K562 (cell line): ENCODE data around the gene FGD6. TPM values are rescaled to one million over a fixed set of nuclear protein-coding genes. Genes with fewer than 3 reads are reported as not detected.

Experiments used
- ATAC-seq: fragments of 200-7000 bp; cut with Tn5 transposase; 3 replicates; pipeline ENCODE4 v1.9.1; 2020; ENCODE audit warnings: moderate library complexity
- BruUV-seq: library from RNA; stranded (reverse); fragments of 400-500 nt; replicated peaks from 2 replicates; lab custom pipeline; 2021; lab: Mats Ljungman, UMichigan
- CTCF ChIA-PET: fragments of 300-600 bp; formaldehyde crosslinking; extraction: SDS; loops from one replicate; lab custom pipeline; 2021; ENCODE audit warnings: low intra/inter-chr PET ratio; lab: Yijun Ruan, JAX
- POLR2A ChIA-PET: fragments of 300-600, 350-650 bp; sonication (Branson Sonifier 250); formaldehyde crosslinking; extraction: SDS; loops from one replicate; lab custom pipeline; 2021; ENCODE audit warnings: antibody characterized with exemption, inconsistent platforms; lab: Yijun Ruan, JAX
- DNase-seq, 4 experiments: peaks; one replicate each; pipeline versions ENCODE4 v3.0.0 to v3.0.0-alpha.2; 2011 to 2018; ENCODE audit warnings: low spot score in 3 of 4, mixed read lengths in 3 of 4; ENCODE audit errors: extremely low read depth in 1 of 4
- FAIRE-seq: peaks from 2 replicates; lab custom pipeline; 2011; peaks lifted over from hg19 to GRCh38; lab: Jason Lieb, UNC
- H2AFZ ChIP-seq: 2 replicates; pipeline ENCODE4 v1.6.0; 2011; ENCODE audit warnings: low read depth, low read length, control low read depth, inconsistent platforms
- H3K27ac ChIP-seq: fragments of 200-600 bp; 3 replicates; pipeline ENCODE4 v1.8.0; 2011; ENCODE audit warnings: low read depth, mild to moderate bottlenecking, control low read depth, inconsistent platforms, low read length, moderate library complexity, mixed read lengths; ENCODE audit errors: extremely low read depth
- H3K27me3 ChIP-seq, 2 experiments: fragments of 300-600 bp in 1 of 2; 2 replicates in 1 of 2; 3 replicates in 1 of 2; pipeline versions ENCODE4 v1.6.0 to v1.8.0; 2011; ENCODE audit warnings: inconsistent platforms in 2 of 2, low read length in 2 of 2, mild to moderate bottlenecking in 1 of 2, mixed read lengths in 1 of 2, moderate library complexity in 1 of 2; ENCODE audit not compliant: control insufficient read depth in 2 of 2, insufficient read depth in 2 of 2
- H3K36me3 ChIP-seq: fragments of 300-600 bp; 3 replicates; pipeline ENCODE4 v1.8.0; 2011; ENCODE audit warnings: mild to moderate bottlenecking, low read length, inconsistent platforms; ENCODE audit not compliant: control insufficient read depth, insufficient read depth
- H3K4me1 ChIP-seq, 2 experiments: fragments of 200-600 bp in 1 of 2; replicated peaks in 1 of 2; 2 replicates in 1 of 2; 3 replicates in 1 of 2; pipeline versions ENCODE4 v1.5.1 to v1.8.0; 2011; ENCODE audit warnings: inconsistent platforms in 2 of 2, low read length in 2 of 2, mild to moderate bottlenecking in 1 of 2, mixed read lengths in 1 of 2, moderate library complexity in 1 of 2; ENCODE audit not compliant: control insufficient read depth in 2 of 2, insufficient read depth in 2 of 2
- H3K4me2 ChIP-seq: 2 replicates; pipeline ENCODE4 v1.6.1; 2011; ENCODE audit warnings: low read length, control low read depth, inconsistent platforms, mixed read lengths; ENCODE audit not compliant: insufficient read depth
- H3K4me3 ChIP-seq: fragments of 200-600 bp; sonication (generic), shearing (Covaris generic); 2 replicates; pipeline ENCODE4 v1.5.1; 2016; ENCODE audit warnings: control low read depth, inconsistent platforms
- H3K79me2 ChIP-seq: fragments of 200-600 bp; 3 replicates; pipeline ENCODE4 v1.8.0; 2011; ENCODE audit warnings: low read length, inconsistent platforms; ENCODE audit not compliant: control insufficient read depth, insufficient read depth
- H3K9ac ChIP-seq, 2 experiments: 2 replicates each; pipeline versions ENCODE4 v1.6.0 to v1.6.1; 2011; ENCODE audit warnings: low read depth in 2 of 2, low read length in 2 of 2, control low read depth in 1 of 2, inconsistent platforms in 1 of 2, mild to moderate bottlenecking in 1 of 2, mixed read lengths in 1 of 2; ENCODE audit not compliant: insufficient read depth in 1 of 2
- H3K9me1 ChIP-seq: one replicate; pipeline ENCODE4 v1.6.0; 2011; ENCODE audit warnings: inconsistent platforms, mild to moderate bottlenecking, low read length, moderate library complexity; ENCODE audit not compliant: control insufficient read depth, insufficient read depth
- H3K9me3 ChIP-seq: replicated peaks from 2 replicates; pipeline ENCODE4 v1.5.1; 2011; ENCODE audit warnings: low read depth, low read length, inconsistent platforms; ENCODE audit not compliant: control insufficient read depth, insufficient read depth
- H4K20me1 ChIP-seq: replicated peaks from 2 replicates; pipeline ENCODE4 v1.6.1; 2011; ENCODE audit warnings: low read length, inconsistent platforms, mixed read lengths; ENCODE audit not compliant: control insufficient read depth, insufficient read depth
- CBX8 ChIP-seq: fragments of 200-600 bp; sonication (generic); IDR thresholded peaks from 2 replicates; pipeline ENCODE4 v1.6.1; 2012; ENCODE audit warnings: borderline replicate concordance, mixed run types, low read depth, mild to moderate bottlenecking, moderate library complexity, mixed read lengths, low read length, control low read depth, inconsistent platforms; ENCODE audit not compliant: poor library complexity, severe bottlenecking; ENCODE audit errors: extremely low read depth
- DNMT1 ChIP-seq: fragments of 450-650 bp; IDR thresholded peaks from 2 replicates; pipeline ENCODE4 v1.6.1; 2016; ENCODE audit warnings: antibody characterized with exemption, mild to moderate bottlenecking
- HDAC1 ChIP-seq, 2 experiments: fragments of 450-650 bp; IDR thresholded peaks; 2 replicates each; pipeline ENCODE4 v1.6.1; 2016 to 2017; ENCODE audit warnings: inconsistent platforms in 1 of 2, mild to moderate bottlenecking in 1 of 2, moderate library complexity in 1 of 2
- MEIS2 ChIP-seq: fragments of 450-650 bp; IDR thresholded peaks from 2 replicates; pipeline ENCODE4 v1.6.1; 2014; ENCODE audit warnings: mild to moderate bottlenecking; ENCODE audit not compliant: partially characterized antibody
- MTA1 ChIP-seq: fragments of 450-650 bp; IDR thresholded peaks from 2 replicates; pipeline ENCODE4 v1.6.1; 2017; ENCODE audit warnings: borderline replicate concordance
- NR1H2 ChIP-seq: sonication (generic); formaldehyde crosslinking; IDR thresholded peaks from 2 replicates; pipeline ENCODE4 v1.4.0; 2020; ENCODE audit warnings: mild to moderate bottlenecking, missing genetic modification reagents
- RBBP5 ChIP-seq: fragments of 200-600 bp; sonication (generic); IDR thresholded peaks from 2 replicates; pipeline ENCODE4 v1.6.1; 2012; ENCODE audit warnings: borderline replicate concordance, mild to moderate bottlenecking, low read length, control low read depth, inconsistent platforms; ENCODE audit not compliant: insufficient read depth, poor library complexity, severe bottlenecking
- RBFOX2 ChIP-seq: fragments of 200-400 bp; formaldehyde crosslinking; IDR thresholded peaks from 2 replicates; pipeline ENCODE4 v1.6.1; 2017; ENCODE audit warnings: low read depth, mild to moderate bottlenecking, low read length, moderate library complexity
- SMAD3 ChIP-seq: fragments of 450-650 bp; formaldehyde crosslinking; conservative IDR thresholded peaks from 2 replicates; pipeline ENCODE4 v1.4.0; 2020; ENCODE audit warnings: mild to moderate bottlenecking
- TAF1 ChIP-seq: IDR thresholded peaks from 2 replicates; pipeline ENCODE4 v1.6.1; 2011; ENCODE audit warnings: mild to moderate bottlenecking, low read length, moderate library complexity; ENCODE audit not compliant: insufficient read depth, control insufficient read depth, severe bottlenecking; ENCODE audit errors: extremely low read depth
- TARDBP ChIP-seq: fragments of 450-650 bp; IDR thresholded peaks from 2 replicates; pipeline ENCODE4 v1.6.1; 2016
- ZBTB40 ChIP-seq, 2 experiments: fragments of 450-650 bp in 1 of 2; sonication (generic) in 1 of 2; formaldehyde crosslinking in 1 of 2; IDR thresholded peaks; 2 replicates each; pipeline versions ENCODE4 v1.7.1 to v1.9.0; 2016 to 2022; ENCODE audit warnings: inconsistent platforms in 1 of 2, mild to moderate bottlenecking in 1 of 2, missing genetic modification reagents in 1 of 2
- ZNF12 ChIP-seq: sonication (generic); formaldehyde crosslinking; IDR thresholded peaks from 2 replicates; pipeline ENCODE4 v1.4.0; 2020; ENCODE audit warnings: mild to moderate bottlenecking, missing genetic modification reagents
- ZNF143 ChIP-seq: sonication (generic); formaldehyde crosslinking; IDR thresholded peaks from 2 replicates; pipeline ENCODE4 v1.9.0; 2022; ENCODE audit warnings: mild to moderate bottlenecking, missing genetic modification reagents
- ZNF165 ChIP-seq: fragments of 250-450 bp; sonication (Bioruptor Pico); IDR thresholded peaks from 2 replicates; pipeline ENCODE4 v1.4.0; 2020; ENCODE audit warnings: borderline replicate concordance
- WGBS: fragments of 100-300 bp; shearing (Covaris generic); methylation state at CpG from one replicate; pipeline ENCODE4 v1.1.6; 2016; ENCODE audit warnings: low coverage, mixed read lengths; ENCODE audit not compliant: insufficient coverage; ENCODE audit errors: missing lambda C conversion rate; 5-methylcytosine and 5-hydroxymethylcytosine counted together
- in situ Hi-C: fragments of 300-500 bp; cut with MboI; formaldehyde crosslinking; loops from 4 replicates; pipeline ENCODE4 v1.15.0; 2018; ENCODE audit warnings: inconsistent platforms, mixed read lengths
- intact Hi-C: fragments of 100-400 bp; cut with micrococcal nuclease; formaldehyde crosslinking; loops from 2 replicates; pipeline ENCODE4 v1.14.2; 2022
- polyA plus RNA-seq, 8 experiments: library from polyadenylated mRNA; depleted of rRNA in 4 of 8; stranded (reverse) in 5 of 8; unstranded in 3 of 8; fragments of >200 nt; fragmentation: Nextera tagmentation in 2 of 8; fragmentation: Illumina TruSeq in 1 of 8; extraction: Ambion mirVana in 2 of 8; extraction: Trizol in 1 of 8; gene quantifications; 2 replicates each; pipeline versions ENCODE4 v1.2.1 to v1.2.3, GENCODE V29; 2011 to 2014; ENCODE audit warnings: inconsistent platforms in 1 of 8, missing spikeins in 1 of 8
- total RNA-seq, 7 experiments: library from RNA; depleted of rRNA in 6 of 7; stranded (reverse); fragments of >200 nt in 6 of 7; fragmentation: Illumina TruSeq in 2 of 7; extraction: Trizol in 2 of 7; gene quantifications; 2 replicates each; pipeline versions ENCODE4 v1.2.1 to v1.2.3, GENCODE V29; 2011 to 2021; ENCODE audit warnings: low replicate concordance in 1 of 7

The FGD6 gene
- total and polyA plus RNA-seq, 9 of the 15 experiments (the other 6 are each of a cell fraction or from before 2014, with no cell fraction given), result 1.5 to 11.1 (median 5.8) TPM

DNA sequence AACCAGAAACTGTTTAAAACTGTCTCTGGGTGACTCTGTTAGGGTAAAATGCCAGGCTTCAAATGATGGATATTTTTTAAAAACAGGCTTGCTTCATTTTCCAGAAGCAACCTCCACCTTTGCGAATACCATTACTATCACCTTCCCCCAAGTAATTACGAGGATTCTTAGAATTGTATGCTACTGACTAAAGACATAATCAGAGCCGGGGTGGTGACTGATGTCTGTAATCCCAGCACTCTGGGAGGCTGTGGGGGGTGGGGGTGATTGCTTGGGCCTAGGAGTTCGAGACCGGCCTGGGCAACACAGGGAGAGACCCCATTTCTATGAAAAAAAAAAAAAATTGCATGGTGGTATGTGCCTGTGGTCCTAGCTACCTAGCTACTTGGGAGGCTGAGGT, 38.3 kb downstream of the FGD6 start:
- 29% methylated on average over 5 of the region's 5 CpGs for WGBS
- no peaks in the 10 kb centered on the region for H3K27me3 ChIP-seq
- ChIA-PET CTCF (no interaction called here), POLR2A (no interaction called here)
- no peaks in the 10 kb centered on the region for H3K9me1 ChIP-seq
- no peak for ATAC-seq
- no peak overlapping the region for H3K9ac ChIP-seq
- DNase-seq, result peak in 1 of 4 experiments; percentile 24
- BruUV-seq, result no TSS peak
- no peaks in the 10 kb centered on the region for H4K20me1 ChIP-seq
- peaks cover 4% of the 10 kb centered on the region; the same call in 1 of the 3 replicates for H3K79me2 ChIP-seq
- H3K4me1 ChIP-seq, result peaks cover 25 to 47% of the 10 kb centered on the region in 2 experiments
- H3K4me3 ChIP-seq, result no peak overlapping the region
- H3K36me3 ChIP-seq, result no peaks in the 10 kb centered on the region
- no peak overlapping the region; the same call in 1 of the 2 replicates for H3K4me2 ChIP-seq
- no peak overlapping the region for H3K27ac ChIP-seq
- peak; percentile 19 for FAIRE-seq
- no peaks in the 10 kb centered on the region for H3K9me3 ChIP-seq
- H2AFZ ChIP-seq, result no peak overlapping the region
- in situ Hi-C loops, result no loop called here
- intact Hi-C loops, result no loop called here
- TF ChIP-seq TAF1, result no peak
- TF ChIP-seq TARDBP, result no peak
- TF ChIP-seq ZNF165 (CRISPR knock-in tag), result no peak
- no peak for TF ChIP-seq CBX8
- TF ChIP-seq ZNF143 (CRISPR knock-in tag), result no peak
- no peak for TF ChIP-seq DNMT1
- TF ChIP-seq RBFOX2, result no peak
- peak in 1 of 2 experiments; percentile 36; a peak in 1 of 4 replicates for TF ChIP-seq HDAC1 (IDR thresholded peaks at IDR 0.05)
- TF ChIP-seq NR1H2, result no peak
- no peak for TF ChIP-seq RBBP5
- no peak for TF ChIP-seq ZNF12 (CRISPR knock-in tag)
- no peak for TF ChIP-seq SMAD3 (CRISPR knock-in tag)
- no peak for TF ChIP-seq MTA1
- TF ChIP-seq ZBTB40 (IDR thresholded peaks at IDR 0.05), result no peak
- no peak for TF ChIP-seq ZBTB40 (CRISPR knock-in tag; IDR thresholded peaks at IDR 0.05)
- TF ChIP-seq MEIS2, result peak; percentile 36
